ENCODE results near the gene TBC1D9B.

TBC1D9B gene

GRCh38 chr5:179907556-179908324 lies at the start of gene TBC1D9B:
TBC1D9B (minus strand) TSS chr5:179907897; CDS start chr5:179907821, 76 bp downstream.
- DNase-seq = peak; percentile 54 to 75

- no peak for DNase-seq
These were observed 47.9 kb upstream of the TBC1D9B start for GRCh38 chr5:179955630-179956029.

GRCh38 chr5:179955062-179955461 lies 47.4 kb upstream of the TBC1D9B start:
- no peak for DNase-seq

- DNase-seq = no peak
These were observed 46.7 kb upstream of the TBC1D9B start for GRCh38 chr5:179954434-179954833.

GRCh38 chr5:179953987-179954386 lies 46.3 kb upstream of the TBC1D9B start:
- DNase-seq = no peak

GRCh38 chr5:179936976-179937681 lies 29.4 kb upstream of the TBC1D9B start:
- no peak for DNase-seq

GRCh38 chr5:179930788-179931473 lies 23.2 kb upstream of the TBC1D9B start:
- DNase-seq = no peak

- no peak for DNase-seq
These were observed 20.1 kb upstream of the TBC1D9B start for GRCh38 chr5:179927824-179928223.

- DNase-seq = no peak
These were observed 19.0 kb upstream of the TBC1D9B start for GRCh38 chr5:179926657-179927056.

GRCh38 chr5:179923436-179923835 lies 15.7 kb upstream of the TBC1D9B start:
- DNase-seq = peak; percentile 27 to 46

- no peak for DNase-seq
These were observed 12.5 kb upstream of the TBC1D9B start for GRCh38 chr5:179920175-179920574.

- DNase-seq = no peak
These were observed 11.9 kb upstream of the TBC1D9B start for GRCh38 chr5:179919487-179920060.

- no peak for DNase-seq
These were observed 11.2 kb upstream of the TBC1D9B start for GRCh38 chr5:179918742-179919486.

GRCh38 chr5:179916523-179916922 lies 8.8 kb upstream of the TBC1D9B start:
- DNase-seq = no peak

GRCh38 chr5:179915406-179915935 lies 7.8 kb upstream of the TBC1D9B start:
- no peak for DNase-seq

- DNase-seq = peak; percentile 83 to 92
These were observed 6.5 kb upstream of the TBC1D9B start for GRCh38 chr5:179914032-179914755.

- DNase-seq = no peak
These were observed 5.8 kb upstream of the TBC1D9B start for GRCh38 chr5:179913461-179913860.

- no peak for DNase-seq
These were observed 5.3 kb upstream of the TBC1D9B start for GRCh38 chr5:179912951-179913350.

- no peak for DNase-seq
These were observed 4.7 kb upstream of the TBC1D9B start for GRCh38 chr5:179912386-179912785.

- no peak for DNase-seq
These were observed 1.5 kb upstream of the TBC1D9B start for GRCh38 chr5:179909224-179909623.

- DNase-seq = no peak
These were observed 831 bp upstream of the TBC1D9B start for GRCh38 chr5:179908528-179908927.

All from inflammatory macrophage treated with lipopolysaccharide for 1 hour (primary cell).